Uterus (tissue), 4 donors: ENCODE measurements around the gene COG2. TPM values are rescaled to one million over a fixed set of nuclear protein-coding genes. Genes with fewer than 3 reads are reported as not detected.
"Not testable (repeated sequence)": the region's sequence is repeated elsewhere in the genome, so short reads cannot be mapped to it uniquely, and the experiment has no call there.

Experiments
- DNase-seq, 2 donors: peaks; one replicate each; pipeline ENCODE4 v3.0.0-alpha.2; 2019 to 2020
- H3K27ac ChIP-seq, 2 donors: fragments of 200-600 bp; sonication (generic); 1 replicate in 1 of 2; 2 replicates in 1 of 2; pipeline ENCODE4 v1.5.1; 2016 to 2018
- H3K27me3 ChIP-seq, 2 donors: fragments of 200-600 bp; sonication (generic); one replicate each; pipeline ENCODE4 v1.5.1; 2018 to 2019; ENCODE audit warnings: control low read depth in 1 of 2
- H3K36me3 ChIP-seq, 2 donors: fragments of 200-600 bp; sonication (generic); one replicate each; pipeline ENCODE4 v1.5.1; 2019; ENCODE audit warnings: control low read depth in 1 of 2
- H3K4me1 ChIP-seq, 2 donors: fragments of 200-600 bp; sonication (generic); one replicate each; pipeline ENCODE4 v1.5.1; 2018 to 2019; ENCODE audit warnings: control low read depth in 1 of 2
- H3K4me3 ChIP-seq, 2 donors: fragments of 200-600 bp; sonication (generic); 1 replicate in 1 of 2; 2 replicates in 1 of 2; pipeline ENCODE4 v1.5.1; 2018 to 2019; ENCODE audit warnings: mild to moderate bottlenecking in 1 of 2
- H3K9me3 ChIP-seq, 2 donors: fragments of 200-600 bp; sonication (generic); one replicate each; pipeline ENCODE4 v1.5.1; 2019; ENCODE audit warnings: control low read depth in 1 of 2
- CTCF ChIP-seq, 4 experiments: fragments of 200-600 bp in 2 of 4; fragments of 450-650 bp in 2 of 4; sonication (generic) in 2 of 4; IDR thresholded peaks; one replicate each; pipeline ENCODE4 v1.5.1; 2016 to 2019; ENCODE audit warnings: antibody characterized with exemption in 4 of 4, mild to moderate bottlenecking in 2 of 4, moderate library complexity in 1 of 4
- POLR2A ChIP-seq, 2 donors: fragments of 450-650 bp; IDR thresholded peaks; one replicate each; pipeline ENCODE4 v1.6.1; 2016; ENCODE audit warnings: antibody characterized with exemption in 2 of 2, mild to moderate bottlenecking in 1 of 2, moderate library complexity in 1 of 2
- intact Hi-C: fragments of 100-400 bp; cut with DNase I; formaldehyde crosslinking; loops from one replicate; pipeline ENCODE4 v1.15.1; 2023; ENCODE audit warnings: low total_unique reads
- total RNA-seq, 4 donors: library from RNA; depleted of rRNA in 3 of 4; stranded (reverse); fragments of >200 nt in 3 of 4; gene quantifications; one replicate each; pipeline versions ENCODE4 v1.1.0 to v1.2.4, GENCODE V29; 2014 to 2023
- donor health status: DM: yes; HTN: yes; CAD: no.

The COG2 gene
- total RNA-seq, 4 donors from 2014 or later, result 10.0 to 32.3 (median 18.5) TPM

GRCh38 chr1:230698130-230698529 lies 55.8 kb downstream of the COG2 start:
- Histone ChIP-seq H3K4me3 (no peak overlapping the region), H3K27ac (no peak overlapping the region), H3K9me3 (no peaks in the 10 kb centered on the region), H3K4me1 (no peaks in the 10 kb centered on the region), H3K36me3 (no peaks in the 10 kb centered on the region), H3K27me3 (no peaks in the 10 kb centered on the region)
- intact Hi-C loops, result no loop called here
- no peak for DNase-seq
- TF ChIP-seq CTCF (IDR thresholded peaks at IDR 0.05) (no peak), POLR2A (IDR thresholded peaks at IDR 0.05) (no peak)

GRCh38 chr1:230698964-230699363 lies 56.7 kb downstream of the COG2 start:
- intact Hi-C loops, H3K4me3 ChIP-seq, H3K27me3 ChIP-seq, DNase-seq, H3K36me3 ChIP-seq, H3K27ac ChIP-seq, H3K4me1 ChIP-seq, H3K9me3 ChIP-seq: not testable (repeated sequence)

- intact Hi-C loops, result no loop called here
- H3K27ac ChIP-seq, result no peak overlapping the region
- no peak for TF ChIP-seq CTCF (IDR thresholded peaks at IDR 0.05)
- no peak for TF ChIP-seq POLR2A (IDR thresholded peaks at IDR 0.05)
- no peaks in the 10 kb centered on the region for H3K9me3 ChIP-seq
- no peaks in the 10 kb centered on the region for H3K36me3 ChIP-seq
- H3K4me3 ChIP-seq, result no peak overlapping the region
- no peaks in the 10 kb centered on the region for H3K27me3 ChIP-seq
- no peak for DNase-seq
- no peaks in the 10 kb centered on the region for H3K4me1 ChIP-seq
Observed at GRCh38 chr1:230699716-230700115, 57.4 kb downstream of the COG2 start.

- Histone ChIP-seq H3K9me3 (no peaks in the 10 kb centered on the region), H3K27ac (no peak overlapping the region), H3K4me1 (no peaks in the 10 kb centered on the region), H3K36me3 (no peaks in the 10 kb centered on the region), H3K27me3 (no peaks in the 10 kb centered on the region), H3K4me3 (no peak overlapping the region)
- no peak for DNase-seq
- TF ChIP-seq POLR2A (IDR thresholded peaks at IDR 0.05), result no peak
- TF ChIP-seq CTCF (IDR thresholded peaks at IDR 0.05), result no peak
- intact Hi-C loops, result no loop called here
Observed at GRCh38 chr1:230700132-230700531, 57.9 kb downstream of the COG2 start.

GRCh38 chr1:230701434-230701833 lies 59.2 kb downstream of the COG2 start:
- no peaks in the 10 kb centered on the region for H3K9me3 ChIP-seq
- H3K4me1 ChIP-seq, result no peaks in the 10 kb centered on the region
- H3K27ac ChIP-seq, result no peak overlapping the region
- H3K36me3 ChIP-seq, result no peaks in the 10 kb centered on the region
- no peak overlapping the region for H3K4me3 ChIP-seq
- TF ChIP-seq CTCF (IDR thresholded peaks at IDR 0.05) (no peak), POLR2A (IDR thresholded peaks at IDR 0.05) (no peak)
- no peaks in the 10 kb centered on the region for H3K27me3 ChIP-seq
- DNase-seq, result no peak
- intact Hi-C loops, result no loop called here
